ENCODE measurements around the gene TOPBP1. TPM values are rescaled to one million over a fixed set of nuclear protein-coding genes. Genes with fewer than 3 reads are reported as not detected.
"Not testable (repeated sequence)": the region's sequence is repeated elsewhere in the genome, so short reads cannot be mapped to it uniquely, and the experiment has no call there.

TOPBP1 gene
- total RNA-seq, 1 donor from 2014 or later: 20.0 TPM

DNA sequence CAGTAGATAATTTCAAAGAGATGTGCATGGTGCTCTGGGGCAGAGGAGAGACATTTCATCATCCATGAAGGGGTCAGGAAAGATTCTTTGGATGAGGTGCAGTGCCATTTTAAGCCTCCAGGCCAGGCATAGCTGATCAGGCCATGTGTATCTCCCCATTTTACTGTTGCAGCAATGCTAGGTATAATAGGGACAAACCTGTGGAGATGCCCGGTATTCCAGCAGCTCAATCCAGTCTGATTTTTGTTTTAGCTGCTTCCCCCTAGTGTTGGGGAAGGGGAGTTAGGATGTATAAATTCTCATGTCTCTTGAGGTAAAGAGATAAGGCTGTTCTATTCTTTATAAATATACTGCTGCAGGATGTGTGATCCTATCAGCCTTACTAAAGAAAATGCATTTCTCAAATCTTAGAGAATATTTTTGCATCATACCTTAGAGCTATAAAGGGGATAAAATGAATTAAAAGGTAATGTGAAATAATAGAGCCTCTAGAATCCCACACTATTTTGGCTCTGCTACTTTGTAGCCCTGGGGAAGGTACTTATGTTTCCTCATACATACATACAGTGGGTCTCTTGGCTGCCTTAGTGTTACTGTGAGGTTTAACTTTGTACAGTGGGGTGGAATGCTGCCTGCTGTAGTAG is 83.1 kb downstream of the TOPBP1 start:
- no peak for DNase-seq (ENCODE audit: low spot score)
- intact Hi-C loops (cut with DNase I): no loop called here

DNA sequence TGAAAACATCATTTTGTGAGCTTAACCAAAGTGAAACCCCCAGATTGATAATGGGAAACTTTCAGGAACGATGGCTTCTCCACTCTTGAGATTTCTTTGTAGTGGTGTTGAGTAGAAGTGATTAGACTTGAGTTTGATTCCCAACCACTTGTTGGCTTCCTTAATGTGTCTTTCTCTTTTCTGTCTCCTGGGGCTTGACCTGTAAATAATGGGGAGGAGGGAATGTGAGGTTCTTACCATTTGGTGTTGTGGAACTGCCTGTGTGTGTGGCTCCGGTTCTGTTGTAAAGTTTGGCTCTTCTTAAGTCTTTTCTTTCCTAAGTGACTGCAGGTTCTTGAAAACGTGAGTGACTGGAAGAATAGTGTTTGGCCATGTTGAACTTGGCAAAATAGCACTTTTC is 85.6 kb downstream of the TOPBP1 start:
- intact Hi-C loops (cut with DNase I): no loop called here
- DNase-seq (ENCODE audit: low spot score): no peak
- no peak for ATAC-seq

More for the DNA sequence above, 83.1 kb downstream of the TOPBP1 start:
- no peak for ATAC-seq

DNA sequence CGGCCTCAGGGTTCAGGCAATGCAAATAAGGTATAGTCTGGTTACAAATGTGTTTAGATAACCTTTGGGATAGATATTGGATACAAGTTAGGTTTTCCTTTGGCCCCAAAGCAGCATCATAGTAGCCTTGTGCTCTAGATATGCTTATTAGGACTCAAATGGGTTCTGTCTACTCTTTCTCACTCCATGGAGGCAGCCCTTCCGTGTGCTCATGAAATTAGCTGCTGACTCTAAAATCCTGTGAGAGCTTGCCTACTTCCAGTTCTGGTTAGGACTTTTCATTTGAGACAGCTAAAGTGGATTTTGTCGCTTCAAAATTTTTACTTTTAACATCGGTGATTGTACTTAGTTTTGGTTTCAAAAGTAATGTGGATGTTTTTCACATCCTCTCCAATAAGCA is 86.7 kb downstream of the TOPBP1 start:
- ATAC-seq (no peak), DNase-seq (ENCODE audit: low spot score) (no peak)
- intact Hi-C loops (cut with DNase I): no loop called here

DNA sequence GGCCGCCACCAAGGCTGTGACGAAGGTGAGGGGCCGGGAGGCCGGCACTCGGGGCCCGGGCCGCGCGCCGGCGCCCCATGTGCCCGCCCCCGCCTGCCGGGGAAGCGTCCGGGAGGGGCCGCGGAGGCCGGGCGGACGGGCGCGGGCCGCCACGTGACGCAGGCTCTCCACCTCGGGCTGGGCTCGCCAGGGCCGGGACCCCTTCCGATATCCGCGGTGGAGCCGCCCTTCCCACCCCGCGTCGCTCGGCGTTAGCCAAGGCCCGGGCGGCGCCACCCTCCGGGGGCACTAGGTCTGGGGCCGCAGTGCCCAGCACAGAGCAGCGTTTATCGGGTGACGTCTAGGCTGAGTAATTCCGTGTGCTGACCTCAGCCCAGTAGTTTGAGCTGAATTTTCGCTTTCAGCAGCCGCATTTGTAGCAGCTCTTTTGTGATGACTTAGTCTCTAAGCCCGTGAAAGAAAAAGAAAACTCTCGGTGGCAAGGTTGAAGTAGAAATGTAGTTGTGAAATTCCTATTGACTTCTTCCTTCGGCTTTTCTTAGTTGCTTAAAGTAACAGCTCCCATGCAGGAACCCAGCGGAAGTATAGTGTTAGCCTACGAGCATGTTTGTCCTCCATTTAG is 87.4 kb downstream of the TOPBP1 start:
- DNase-seq (ENCODE audit: low spot score) (peak; percentile 86), ATAC-seq (peak; percentile 44)
- intact Hi-C loops (cut with DNase I): no loop called here

DNA sequence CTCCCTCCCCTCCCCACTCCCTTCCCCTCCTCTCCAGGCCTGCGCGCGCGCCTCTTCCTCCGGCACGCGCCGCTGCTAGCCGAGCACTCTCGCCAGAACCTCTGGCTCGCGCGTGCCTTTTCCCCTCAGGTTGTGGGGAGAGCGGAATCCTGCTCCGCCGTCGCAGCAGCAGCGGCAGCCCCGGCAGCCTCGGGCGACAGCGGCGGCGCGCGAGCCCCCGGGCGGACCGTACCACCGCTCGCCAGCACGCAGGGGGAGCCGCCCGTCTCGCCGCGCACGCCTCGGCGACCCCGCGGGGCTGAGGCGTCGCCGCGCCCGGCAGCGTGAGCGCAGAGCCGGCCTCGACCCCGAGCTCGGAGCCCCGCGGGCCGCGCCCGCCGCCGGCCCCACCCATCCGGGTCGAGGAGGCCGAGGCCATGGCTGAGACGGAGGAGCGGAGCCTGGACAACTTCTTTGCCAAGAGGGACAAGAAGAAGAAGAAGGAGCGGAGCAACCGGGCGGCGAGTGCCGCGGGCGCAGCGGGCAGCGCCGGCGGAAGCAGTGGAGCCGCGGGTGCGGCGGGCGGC is 88.0 kb downstream of the TOPBP1 start, which contains the start of gene CDV3:
CDV3 (plus strand) TSS at position 58 of the 566 bp plus-strand sequence; CDS start at position 417, 359 bp downstream.
- peak; percentile 76 for DNase-seq (ENCODE audit: low spot score)
- ATAC-seq: no peak
- intact Hi-C loops (cut with DNase I): no loop called here

DNA sequence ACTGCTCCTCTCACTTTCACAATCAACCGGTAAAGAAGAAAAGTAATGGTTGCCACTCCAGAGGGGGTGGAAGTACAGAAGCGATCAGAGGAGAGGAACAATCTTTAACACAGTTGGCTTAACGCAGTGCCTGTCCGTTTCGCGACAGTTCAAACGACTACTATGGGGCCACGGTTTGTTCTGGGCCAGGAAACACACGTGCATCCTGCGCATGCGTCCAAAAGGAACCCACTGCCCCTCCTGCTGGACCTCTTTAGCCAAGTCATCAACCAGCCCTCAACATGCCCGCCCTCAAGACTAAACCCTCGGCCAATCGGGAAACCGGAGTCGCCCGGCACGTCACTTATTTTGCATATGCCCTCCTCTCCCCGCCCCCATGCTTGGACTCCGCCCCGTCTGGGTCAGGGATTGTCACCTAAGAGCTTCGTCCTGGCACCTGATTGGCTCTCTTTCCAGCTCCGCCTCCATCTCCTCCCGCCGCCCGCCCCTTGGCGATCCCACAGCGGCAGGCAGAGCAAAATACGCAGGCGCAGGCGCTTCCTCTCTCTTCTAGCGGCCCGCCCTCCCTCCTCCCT is 88.6 kb downstream of the TOPBP1 start:
- ATAC-seq (peak; percentile 97), DNase-seq (ENCODE audit: low spot score) (peak; percentile 100)
- intact Hi-C loops (cut with DNase I): no loop called here

DNA sequence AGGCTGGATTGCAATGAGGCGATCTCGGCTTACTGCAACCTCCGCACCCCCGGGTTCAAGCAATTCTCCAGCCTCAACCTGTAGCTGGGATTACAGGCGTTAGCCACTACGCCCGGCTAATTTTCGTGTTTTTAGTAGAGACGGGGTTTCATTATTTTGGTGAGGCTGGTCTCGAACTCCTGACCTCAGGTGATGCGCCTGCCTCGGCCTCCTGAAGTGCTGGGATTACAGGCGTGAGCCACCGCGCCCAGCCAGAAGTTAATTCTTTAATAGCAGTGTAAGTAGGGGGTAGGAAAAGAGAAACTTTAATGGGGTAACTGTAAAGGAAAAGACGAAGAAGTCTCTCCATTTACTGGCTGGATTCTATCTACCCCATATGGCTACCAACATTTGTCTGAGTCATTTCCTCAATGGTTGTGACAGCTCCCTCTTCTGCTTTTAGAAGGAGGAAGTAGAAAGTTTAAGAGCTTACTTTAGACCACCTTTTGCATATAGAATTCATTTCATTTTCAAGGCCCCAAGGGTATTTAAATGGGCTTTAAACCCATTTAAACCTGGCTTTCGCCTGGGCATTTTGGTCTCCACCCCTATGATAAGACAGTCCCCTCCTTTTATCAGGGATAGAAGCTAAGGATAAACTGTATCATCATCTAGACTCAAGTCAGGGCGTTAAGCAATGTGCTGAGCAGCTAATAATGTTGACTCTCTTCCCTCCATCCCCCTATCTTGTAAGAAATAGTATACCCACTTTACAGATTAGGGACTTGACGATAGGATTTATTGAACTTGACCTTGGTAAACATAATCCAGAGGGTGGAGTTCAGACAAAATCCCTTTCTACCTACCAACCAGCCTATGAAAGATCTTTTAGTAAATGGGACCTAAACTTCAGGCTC is 89.3 kb downstream of the TOPBP1 start:
- no peak for DNase-seq (ENCODE audit: low spot score)
- no peak for ATAC-seq
- intact Hi-C loops (cut with DNase I): no loop called here

DNA sequence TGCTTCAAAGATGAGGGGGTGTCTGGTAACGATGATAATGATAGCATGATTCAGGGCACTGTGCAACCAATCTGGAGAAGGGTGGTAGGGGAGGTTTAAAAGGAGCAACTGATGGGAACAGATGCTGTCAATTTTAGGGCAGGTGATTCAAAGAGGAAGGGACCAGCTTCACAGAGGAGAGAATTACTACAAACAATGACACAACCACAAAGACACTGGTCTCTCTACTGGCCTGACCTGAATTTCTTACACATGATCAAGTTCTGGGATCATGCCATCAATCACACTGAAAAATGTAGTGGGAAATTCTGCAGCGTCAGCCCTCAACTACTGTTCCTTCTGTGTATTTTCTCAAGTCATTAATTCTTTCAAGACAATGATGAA is 90.8 kb downstream of the TOPBP1 start:
- ATAC-seq (no peak), DNase-seq (ENCODE audit: low spot score) (no peak)
- intact Hi-C loops (cut with DNase I): no loop called here

DNA sequence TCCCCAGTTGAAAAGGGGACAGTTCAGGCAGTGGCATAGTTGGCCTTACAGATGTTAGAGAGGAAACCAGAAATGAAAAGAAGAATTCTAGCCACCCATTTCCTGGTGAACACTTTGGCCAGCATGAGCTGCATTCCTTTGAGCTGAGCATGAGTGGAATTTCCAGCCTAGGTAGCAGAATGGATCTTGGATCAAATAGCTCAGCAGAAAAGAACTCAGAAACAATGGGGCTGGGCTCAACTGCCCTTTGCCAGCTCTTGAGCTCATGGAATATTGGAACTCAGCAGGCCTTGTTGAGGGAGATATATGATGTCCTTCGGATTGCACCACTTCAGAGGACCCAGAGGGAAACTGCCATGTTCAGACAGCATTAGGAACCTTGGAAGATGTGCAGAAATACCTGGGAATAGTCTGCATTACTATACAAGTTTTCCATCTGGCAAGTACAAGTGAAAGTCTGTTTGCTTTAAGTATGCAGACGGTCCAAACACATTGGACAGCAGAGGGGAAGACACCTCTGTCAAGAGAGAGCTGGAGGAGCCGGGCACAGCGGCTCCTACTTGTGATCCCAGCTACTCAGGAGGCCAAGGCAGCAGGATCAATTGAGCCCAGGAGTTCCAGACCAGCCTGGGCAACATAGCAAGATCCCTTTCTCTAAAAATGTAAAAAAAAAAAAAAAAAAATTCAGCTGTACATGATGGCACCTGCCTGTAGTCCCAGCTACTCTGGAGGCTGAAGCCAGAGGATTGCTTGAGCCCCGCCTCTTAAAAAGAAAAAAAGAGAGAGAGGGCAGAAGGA is 91.4 kb downstream of the TOPBP1 start:
- ATAC-seq (no peak), DNase-seq (ENCODE audit: low spot score) (no peak)
- intact Hi-C loops (cut with DNase I): no loop called here

DNA sequence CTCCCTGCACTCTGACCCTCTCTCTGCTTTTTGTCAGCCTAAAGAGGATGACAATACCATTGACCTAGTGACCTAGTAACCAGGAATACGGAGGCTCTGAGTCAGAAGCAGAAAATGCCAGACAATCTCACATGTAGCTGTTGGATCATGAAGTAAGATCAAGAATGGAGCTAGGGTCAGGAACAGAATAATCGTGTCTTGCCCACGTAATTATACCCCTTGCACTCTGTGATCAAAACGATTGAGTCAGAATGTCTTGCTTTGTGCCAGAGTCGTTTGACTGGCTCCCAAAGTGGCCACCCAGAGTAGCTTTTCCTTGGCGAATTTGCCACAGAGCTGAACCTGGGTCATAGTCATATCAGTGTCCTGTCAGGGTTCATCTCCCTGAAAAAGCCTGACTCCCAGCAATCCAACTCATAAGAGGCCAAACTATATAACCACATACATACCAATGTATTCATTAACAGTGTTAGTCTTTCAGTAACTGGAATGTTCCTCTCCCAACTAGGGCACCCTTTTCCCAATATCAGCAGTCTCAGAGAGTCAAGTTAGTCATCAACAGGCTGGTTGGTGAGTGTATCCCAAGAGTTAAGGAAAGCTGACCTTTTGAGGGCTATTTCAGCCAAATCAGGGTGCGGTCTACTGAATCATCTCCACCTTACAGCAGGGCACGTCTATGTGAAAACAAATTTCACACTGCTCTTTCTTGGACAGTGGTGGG is 93.3 kb downstream of the TOPBP1 start:
- DNase-seq (ENCODE audit: low spot score) (no peak), ATAC-seq (no peak)
- intact Hi-C loops (cut with DNase I): no loop called here

DNA sequence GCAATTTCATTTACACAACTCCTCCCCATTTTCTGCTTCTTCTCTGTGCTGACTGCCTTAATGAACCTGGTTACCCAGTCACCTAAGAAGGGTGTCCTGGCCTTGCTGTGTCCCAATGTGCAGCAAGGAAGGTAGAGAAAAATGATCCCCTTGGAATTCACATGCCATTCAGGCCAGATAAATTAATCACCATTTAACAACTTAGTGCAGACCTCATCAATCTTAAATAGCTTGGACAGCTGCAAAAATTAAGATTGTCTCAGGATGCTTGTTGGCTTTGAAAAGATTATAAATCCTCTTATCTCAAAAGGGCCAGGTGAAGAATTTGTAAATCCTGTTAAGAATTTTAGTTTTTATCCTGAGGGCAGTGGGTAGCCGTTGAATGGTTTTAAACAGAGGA is 97.9 kb downstream of the TOPBP1 start:
- ATAC-seq (no peak), DNase-seq (ENCODE audit: low spot score) (no peak)
- intact Hi-C loops (cut with DNase I): no loop called here

DNA sequence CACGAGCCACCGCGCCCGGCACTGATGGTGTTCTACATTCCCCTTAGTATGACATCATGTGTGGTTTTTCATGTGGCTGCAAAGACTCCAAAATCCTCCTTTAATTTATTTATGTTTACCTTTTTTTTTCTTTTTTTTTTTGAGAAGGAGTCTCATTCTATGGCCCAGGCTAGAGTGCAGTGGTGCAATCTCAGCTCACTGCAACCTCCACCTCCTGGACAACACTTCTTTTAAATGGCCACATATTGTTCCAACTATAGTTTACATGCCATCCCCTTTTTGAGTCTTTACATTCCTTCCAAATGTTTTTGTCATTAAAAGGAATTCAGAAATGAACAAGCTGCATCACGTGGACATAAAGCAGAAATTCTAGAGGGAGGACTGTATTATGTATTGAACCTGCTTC is 98.6 kb downstream of the TOPBP1 start:
- DNase-seq (ENCODE audit: low spot score) (no peak), ATAC-seq (no peak)
- intact Hi-C loops (cut with DNase I): no loop called here

DNA sequence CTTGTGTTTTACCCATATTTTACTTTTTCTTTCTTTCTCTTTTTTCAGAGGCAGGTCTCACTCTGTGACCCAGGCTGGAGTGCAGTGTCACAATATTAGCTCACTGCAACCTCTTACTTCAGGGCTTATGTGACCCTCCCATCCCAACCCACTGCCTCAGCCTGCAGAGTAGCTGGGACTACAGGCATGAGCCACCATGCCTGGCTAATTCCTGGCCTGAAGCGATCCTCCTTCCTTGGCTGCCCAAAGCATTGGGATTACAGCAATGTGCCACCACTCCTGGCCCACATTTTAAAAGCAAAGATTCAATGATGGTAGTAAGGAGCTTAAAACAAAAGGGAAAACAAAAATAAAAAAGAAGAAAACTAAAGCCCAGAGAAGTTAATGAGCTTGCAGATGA is 99.4 kb downstream of the TOPBP1 start:
- ATAC-seq: no peak
- intact Hi-C loops (cut with DNase I): no loop called here
- no peak for DNase-seq (ENCODE audit: low spot score)

DNA sequence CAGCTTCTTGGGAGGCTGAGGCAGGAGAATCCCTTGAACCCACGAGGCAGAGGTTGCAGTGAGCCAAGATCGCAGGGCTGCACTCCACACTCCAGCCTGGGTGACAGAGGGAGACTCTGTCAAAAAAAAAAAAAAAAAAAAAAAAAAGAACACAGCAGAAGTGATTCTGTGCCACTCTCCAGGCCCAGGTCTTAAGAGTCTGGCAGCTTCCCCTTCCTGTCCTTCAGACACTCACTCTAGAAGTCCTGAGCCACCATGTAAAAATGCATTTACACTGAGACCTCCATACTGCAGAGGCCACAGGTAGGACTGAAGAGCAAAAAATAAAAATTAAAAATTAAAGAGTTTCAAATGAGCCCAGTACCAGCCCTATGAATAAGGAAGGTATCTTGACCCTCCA is 100.1 kb downstream of the TOPBP1 start:
- intact Hi-C loops (cut with DNase I): no loop called here
- DNase-seq (ENCODE audit: low spot score) (no peak), ATAC-seq (no peak)

DNA sequence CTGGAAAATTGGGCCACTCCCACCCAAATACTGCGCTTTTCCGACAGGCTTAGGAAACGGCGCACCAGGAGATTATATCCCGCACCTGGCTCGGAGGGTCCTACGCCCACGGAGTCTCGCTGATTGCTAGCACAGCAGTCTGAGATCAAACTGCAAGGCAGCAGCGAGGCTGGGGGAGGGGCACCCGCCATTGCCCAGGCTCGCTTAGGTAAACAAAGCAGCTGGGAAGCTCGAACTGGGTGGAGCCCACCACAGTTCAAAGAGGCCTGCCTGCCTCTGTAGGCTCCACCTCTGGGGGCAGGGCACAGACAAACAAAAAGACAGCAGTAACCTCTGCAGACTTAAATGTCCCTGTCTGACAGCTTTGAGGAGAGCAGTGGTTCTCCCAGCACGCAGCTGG is 110.2 kb downstream of the TOPBP1 start:
- intact Hi-C loops (cut with DNase I); ATAC-seq; DNase-seq (ENCODE audit: low spot score): not testable (repeated sequence)
